Adipocyte (in vitro differentiated cells): ENCODE data around the gene ARCN1.

ENCODE experiments used
- DNase-seq: peaks from one replicate; pipeline ENCODE4 v3.0.0-alpha.2; 2015; ENCODE audit warnings: low read depth
- H3K27me3 ChIP-seq: replicated peaks from 2 replicates; pipeline ENCODE4 v1.7.0; 2013; ENCODE audit warnings: mild to moderate bottlenecking, low read length, moderate library complexity; ENCODE audit not compliant: control insufficient read depth, insufficient read depth
- H3K36me3 ChIP-seq: 2 replicates; pipeline ENCODE4 v1.7.0; 2013; ENCODE audit warnings: low read length, mild to moderate bottlenecking, moderate library complexity; ENCODE audit not compliant: control insufficient read depth, insufficient read depth, severe bottlenecking
- H3K4me1 ChIP-seq: 2 replicates; pipeline ENCODE4 v1.7.0; 2013; ENCODE audit warnings: mild to moderate bottlenecking, low read length, moderate library complexity; ENCODE audit not compliant: control insufficient read depth, insufficient read depth
- H3K4me3 ChIP-seq: 2 replicates; pipeline ENCODE4 v1.7.0; 2013; ENCODE audit warnings: mild to moderate bottlenecking, low read length, moderate library complexity
- H3K9ac ChIP-seq: 2 replicates; pipeline ENCODE4 v1.7.0; 2013; ENCODE audit warnings: mild to moderate bottlenecking, low read length, moderate library complexity
- H3K9me3 ChIP-seq: 2 replicates; pipeline ENCODE4 v1.7.0; 2013; ENCODE audit warnings: mild to moderate bottlenecking, low read length, moderate library complexity; ENCODE audit not compliant: control insufficient read depth

The ARCN1 gene

DNA sequence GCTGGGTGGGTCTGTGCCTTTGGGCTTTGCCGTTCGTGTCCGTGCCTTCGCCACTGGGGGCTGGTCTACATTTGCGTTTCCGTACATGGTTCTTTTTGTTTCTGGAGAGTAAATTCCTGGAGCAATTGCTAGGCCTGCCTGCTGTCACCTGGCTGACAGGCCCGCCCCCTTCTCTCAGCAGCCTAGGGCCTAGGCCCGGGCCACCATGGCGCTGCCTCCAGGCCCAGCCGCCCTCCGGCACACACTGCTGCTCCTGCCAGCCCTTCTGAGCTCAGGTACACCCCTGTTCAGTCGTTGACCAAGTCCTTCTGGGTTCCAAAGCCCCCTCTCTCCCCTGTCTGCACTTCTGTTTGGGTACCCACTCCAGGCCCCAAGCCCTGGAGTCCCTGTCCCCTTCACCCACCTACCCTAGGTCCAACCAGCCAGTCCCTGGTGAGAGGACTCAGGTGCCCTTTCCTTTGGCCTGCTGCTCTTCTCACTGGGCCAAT, 40.6 kb upstream of the ARCN1 start:
- no peak for DNase-seq

DNA sequence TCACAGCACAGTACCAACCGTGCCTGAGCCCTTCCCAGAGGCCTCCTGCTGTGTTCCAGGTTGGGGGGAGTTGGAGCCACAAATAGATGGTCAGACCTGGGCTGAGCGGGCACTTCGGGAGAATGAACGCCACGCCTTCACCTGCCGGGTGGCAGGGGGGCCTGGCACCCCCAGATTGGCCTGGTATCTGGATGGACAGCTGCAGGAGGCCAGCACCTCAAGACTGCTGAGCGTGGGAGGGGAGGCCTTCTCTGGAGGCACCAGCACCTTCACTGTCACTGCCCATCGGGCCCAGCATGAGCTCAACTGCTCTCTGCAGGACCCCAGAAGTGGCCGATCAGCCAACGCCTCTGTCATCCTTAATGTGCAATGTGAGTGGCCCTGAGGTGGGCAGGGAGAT, 40.1 kb upstream of the ARCN1 start:
- Histone ChIP-seq H3K27me3 (no peaks in the 10 kb centered on the region), H3K9me3 (no peaks in the 10 kb centered on the region), H3K36me3 (no peaks in the 10 kb centered on the region), H3K9ac (no peak overlapping the region), H3K4me1 (peaks cover 5% of the 10 kb centered on the region), H3K4me3 (no peak overlapping the region)
- DNase-seq: no peak

More for the DNA sequence above, 40.6 kb upstream of the ARCN1 start:
- no peaks in the 10 kb centered on the region for H3K27me3 ChIP-seq
- peaks cover 10% of the 10 kb centered on the region for H3K4me1 ChIP-seq
- H3K4me3 ChIP-seq: peak overlapping the region; percentile 79
- H3K9ac ChIP-seq: no peak overlapping the region
- H3K9me3 ChIP-seq: no peaks in the 10 kb centered on the region
- no peaks in the 10 kb centered on the region for H3K36me3 ChIP-seq

DNA sequence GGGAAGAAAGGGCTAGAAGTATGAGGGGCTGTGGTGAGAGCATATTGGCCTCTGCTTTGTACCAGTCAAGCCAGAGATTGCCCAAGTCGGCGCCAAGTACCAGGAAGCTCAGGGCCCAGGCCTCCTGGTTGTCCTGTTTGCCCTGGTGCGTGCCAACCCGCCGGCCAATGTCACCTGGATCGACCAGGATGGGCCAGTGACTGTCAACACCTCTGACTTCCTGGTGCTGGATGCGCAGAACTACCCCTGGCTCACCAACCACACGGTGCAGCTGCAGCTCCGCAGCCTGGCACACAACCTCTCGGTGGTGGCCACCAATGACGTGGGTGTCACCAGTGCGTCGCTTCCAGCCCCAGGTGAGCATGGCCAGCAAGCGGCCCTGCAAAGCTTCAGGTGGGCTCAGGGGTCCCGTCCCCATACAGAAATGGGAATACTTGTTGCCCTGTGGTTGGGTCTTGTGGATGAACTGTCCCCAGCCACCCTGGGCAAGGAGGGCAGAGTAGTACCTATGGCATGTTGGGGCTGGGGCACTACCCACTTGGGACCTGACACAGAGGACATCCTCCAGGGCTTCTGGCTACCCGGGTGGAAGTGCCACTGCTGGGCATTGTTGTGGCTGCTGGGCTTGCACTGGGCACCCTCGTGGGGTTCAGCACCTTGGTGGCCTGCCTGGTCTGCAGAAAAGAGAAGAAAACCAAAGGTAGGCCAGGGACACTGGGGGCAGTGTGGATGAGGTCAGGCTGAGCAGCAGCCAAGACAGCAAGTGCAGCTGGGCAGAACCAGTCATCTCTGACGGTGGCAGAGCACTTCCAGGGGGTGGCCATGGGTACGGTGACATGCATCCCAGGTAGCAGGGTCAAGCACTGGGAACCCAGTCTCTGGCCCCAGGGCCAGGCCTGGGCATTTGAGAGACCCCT, 39.1 kb upstream of the ARCN1 start:
- Histone ChIP-seq H3K4me3 (no peak overlapping the region), H3K27me3 (no peaks in the 10 kb centered on the region), H3K9me3 (no peaks in the 10 kb centered on the region), H3K4me1 (peaks cover 3% of the 10 kb centered on the region), H3K9ac (no peak overlapping the region), H3K36me3 (no peaks in the 10 kb centered on the region)
- no peak for DNase-seq

DNA sequence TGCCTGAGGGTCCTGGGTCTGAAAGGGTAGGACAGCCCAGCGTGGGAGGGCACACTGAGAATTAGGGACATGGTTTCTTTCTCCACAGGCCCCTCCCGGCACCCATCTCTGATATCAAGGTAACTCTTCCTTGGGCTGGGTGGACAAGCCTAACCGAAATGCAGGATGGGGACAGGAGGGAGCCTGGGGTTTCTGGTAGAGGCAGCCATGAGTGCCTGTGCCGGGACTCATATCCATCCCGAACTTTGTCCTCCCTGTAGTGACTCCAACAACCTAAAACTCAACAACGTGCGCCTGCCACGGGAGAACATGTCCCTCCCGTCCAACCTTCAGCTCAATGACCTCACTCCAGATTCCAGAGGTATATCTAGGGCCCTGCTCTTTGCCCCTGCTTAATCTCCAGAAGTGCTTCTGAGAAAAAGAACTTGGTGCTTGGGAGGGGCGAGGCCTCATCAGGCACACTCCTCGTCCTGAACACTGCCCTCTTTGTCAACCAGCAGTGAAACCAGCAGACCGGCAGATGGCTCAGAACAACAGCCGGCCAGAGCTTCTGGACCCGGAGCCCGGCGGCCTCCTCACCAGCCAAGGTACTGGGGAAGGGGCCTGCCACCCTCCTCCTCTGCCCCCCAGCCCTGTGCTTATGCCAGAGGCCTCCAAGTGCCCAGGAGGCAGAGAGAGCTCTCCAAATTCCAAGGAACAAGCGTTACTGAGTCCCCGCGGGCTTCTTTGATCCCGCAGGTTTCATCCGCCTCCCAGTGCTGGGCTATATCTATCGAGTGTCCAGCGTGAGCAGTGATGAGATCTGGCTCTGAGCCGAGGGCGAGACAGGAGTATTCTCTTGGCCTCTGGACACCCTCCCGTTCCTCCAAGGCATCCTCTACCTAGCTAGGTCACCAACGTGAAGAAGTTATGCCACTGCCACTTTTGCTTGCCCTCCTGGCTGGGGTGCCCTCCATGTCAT, 38.2 kb upstream of the ARCN1 start:
- Histone ChIP-seq H3K27me3 (no peaks in the 10 kb centered on the region), H3K9ac (no peak overlapping the region), H3K4me1 (peaks cover 3% of the 10 kb centered on the region), H3K4me3 (no peak overlapping the region), H3K9me3 (no peaks in the 10 kb centered on the region), H3K36me3 (no peaks in the 10 kb centered on the region)
- no peak for DNase-seq

DNA sequence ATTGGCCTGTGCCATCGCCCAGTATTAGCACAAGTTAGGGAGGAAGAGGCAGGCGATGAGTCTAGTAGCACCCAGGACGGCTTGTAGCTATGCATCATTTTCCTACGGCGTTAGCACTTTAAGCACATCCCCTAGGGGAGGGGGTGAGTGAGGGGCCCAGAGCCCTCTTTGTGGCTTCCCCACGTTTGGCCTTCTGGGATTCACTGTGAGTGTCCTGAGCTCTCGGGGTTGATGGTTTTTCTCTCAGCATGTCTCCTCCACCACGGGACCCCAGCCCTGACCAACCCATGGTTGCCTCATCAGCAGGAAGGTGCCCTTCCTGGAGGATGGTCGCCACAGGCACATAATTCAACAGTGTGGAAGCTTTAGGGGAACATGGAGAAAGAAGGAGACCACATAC, 36.9 kb upstream of the ARCN1 start:
- Histone ChIP-seq H3K27me3 (no peaks in the 10 kb centered on the region), H3K9ac (no peak overlapping the region), H3K9me3 (no peaks in the 10 kb centered on the region), H3K36me3 (no peaks in the 10 kb centered on the region), H3K4me1 (peaks cover under 1% of the 10 kb centered on the region), H3K4me3 (no peak overlapping the region)
- DNase-seq: no peak

DNA sequence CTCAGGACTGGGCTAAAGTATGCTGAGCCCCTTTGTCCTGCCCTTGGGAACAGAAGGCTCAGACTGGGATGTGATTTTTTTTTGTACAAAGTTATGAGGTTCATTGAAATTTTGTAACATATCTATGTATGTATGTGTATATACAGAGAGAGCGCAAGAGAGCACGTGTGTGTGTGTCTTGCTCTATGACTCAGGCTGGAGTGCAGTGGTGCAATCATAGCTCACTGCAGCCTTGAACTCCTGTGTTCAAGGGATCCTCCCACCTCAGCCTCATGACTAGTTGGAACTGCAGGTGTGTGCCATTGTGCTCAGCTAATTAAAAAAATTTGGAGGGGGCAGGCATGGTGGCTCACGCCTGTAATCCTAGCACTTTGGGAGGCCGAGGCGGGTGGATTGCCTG, 35.5 kb upstream of the ARCN1 start:
- Histone ChIP-seq H3K9me3 (no peaks in the 10 kb centered on the region), H3K27me3 (no peaks in the 10 kb centered on the region)
- no peak for DNase-seq

DNA sequence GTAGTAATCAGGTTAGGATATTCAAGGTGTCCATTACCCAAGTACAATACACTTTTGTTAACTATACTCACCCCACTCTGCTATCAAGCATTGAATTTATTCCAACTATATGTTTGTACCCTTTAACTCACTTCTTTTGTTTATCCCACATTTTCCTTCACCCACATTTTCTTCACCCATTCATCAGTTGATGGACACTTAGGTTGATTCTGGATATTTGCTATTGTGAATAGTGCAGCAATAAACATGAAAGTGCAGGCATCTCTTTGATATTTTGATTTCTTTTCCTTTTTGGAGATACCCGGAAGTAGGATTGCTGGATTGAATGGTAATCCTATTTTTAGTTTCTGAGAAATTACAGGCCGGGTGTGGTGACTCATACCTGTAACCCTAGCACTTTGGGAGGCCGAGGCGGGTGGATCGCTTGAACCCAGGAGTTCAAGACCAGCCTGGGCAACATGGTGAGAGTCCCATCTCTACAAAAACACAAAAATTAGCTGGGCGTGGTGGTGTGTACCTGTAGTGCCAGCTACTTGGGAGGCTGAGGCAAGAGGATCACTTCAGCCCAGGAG, 34.7 kb upstream of the ARCN1 start:
- no peaks in the 10 kb centered on the region for H3K27me3 ChIP-seq
- H3K9ac ChIP-seq: no peak overlapping the region
- no peak overlapping the region for H3K4me3 ChIP-seq
- no peaks in the 10 kb centered on the region for H3K36me3 ChIP-seq
- H3K4me1 ChIP-seq: no peaks in the 10 kb centered on the region
- no peaks in the 10 kb centered on the region for H3K9me3 ChIP-seq
- DNase-seq: no peak

More for the DNA sequence above, 35.5 kb upstream of the ARCN1 start:
- no peak overlapping the region for H3K4me3 ChIP-seq
- no peak overlapping the region for H3K9ac ChIP-seq
- no peaks in the 10 kb centered on the region for H3K4me1 ChIP-seq
- H3K36me3 ChIP-seq: no peaks in the 10 kb centered on the region

DNA sequence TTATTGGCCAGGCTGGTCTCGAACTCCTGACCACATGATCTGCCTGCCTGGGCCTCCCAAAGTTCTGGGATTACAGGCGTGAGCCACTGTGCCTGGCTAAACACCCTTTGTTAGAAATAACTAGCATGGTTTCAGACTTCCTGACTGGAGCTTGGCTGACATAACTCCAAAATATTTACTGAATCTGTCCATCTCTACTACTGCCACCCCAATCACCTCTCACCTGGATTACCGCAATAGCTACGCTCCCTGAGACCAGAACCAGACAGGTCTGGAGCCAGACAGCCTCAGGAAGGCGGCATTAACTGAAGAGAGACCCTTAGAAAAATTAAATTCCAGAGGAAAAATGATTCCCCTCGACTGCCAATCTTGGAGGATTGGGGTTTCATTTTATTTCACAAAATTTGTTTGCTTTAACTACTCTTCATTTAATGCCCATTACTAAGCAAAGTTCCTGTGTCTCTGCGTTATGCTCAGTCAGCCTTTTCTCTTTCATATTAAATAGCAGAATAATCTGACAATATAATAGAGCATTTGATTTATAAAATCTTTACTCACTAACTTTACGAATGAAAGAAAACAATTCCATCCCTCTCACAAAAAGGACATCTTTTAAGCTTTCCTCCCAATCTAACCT, 28.1 kb upstream of the ARCN1 start:
- Histone ChIP-seq H3K36me3 (peaks cover 20% of the 10 kb centered on the region), H3K9me3 (no peaks in the 10 kb centered on the region), H3K9ac (no peak overlapping the region), H3K27me3 (no peaks in the 10 kb centered on the region), H3K4me1 (no peaks in the 10 kb centered on the region), H3K4me3 (no peak overlapping the region)
- DNase-seq: no peak

DNA sequence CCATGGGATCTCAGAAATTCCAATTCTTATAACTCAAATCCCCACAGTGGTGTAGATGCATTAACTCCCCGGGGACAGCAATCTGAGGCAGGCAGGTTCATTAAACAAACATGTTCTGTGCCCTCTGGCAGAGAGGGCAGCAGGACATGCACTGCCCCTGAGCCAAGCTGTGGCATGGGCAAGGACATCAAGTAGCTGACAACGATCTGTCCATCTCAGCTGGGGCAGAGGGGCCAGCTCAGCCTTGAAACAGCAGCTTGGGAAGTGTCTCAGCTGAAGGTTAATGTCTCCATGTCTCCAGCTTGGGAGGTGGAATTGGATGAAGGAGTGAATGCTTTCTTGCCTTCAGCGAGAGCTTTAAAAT, 27.6 kb upstream of the ARCN1 start:
- no peak overlapping the region for H3K9ac ChIP-seq
- DNase-seq: no peak
- H3K9me3 ChIP-seq: no peaks in the 10 kb centered on the region
- no peaks in the 10 kb centered on the region for H3K4me1 ChIP-seq
- H3K4me3 ChIP-seq: no peak overlapping the region
- peaks cover 20% of the 10 kb centered on the region for H3K36me3 ChIP-seq
- no peaks in the 10 kb centered on the region for H3K27me3 ChIP-seq

DNA sequence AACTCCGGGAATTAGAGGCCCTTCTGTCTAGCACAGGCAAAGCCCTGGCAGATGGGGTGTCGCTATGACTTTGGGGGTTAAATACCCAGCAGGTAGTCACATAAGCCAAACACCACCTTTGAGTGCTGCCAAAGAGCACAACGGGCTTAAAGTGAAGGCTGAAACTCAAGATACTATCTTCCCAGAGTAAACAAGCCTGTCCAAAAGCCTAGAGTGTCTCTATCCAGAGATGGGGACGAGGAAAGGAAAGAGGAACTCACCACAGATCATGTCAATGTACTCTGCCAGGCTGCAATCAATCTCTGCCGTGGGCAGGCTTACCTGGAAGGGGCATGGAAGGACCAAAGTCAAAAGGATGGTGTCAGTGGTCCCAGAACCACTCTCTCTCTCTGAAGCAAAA, 26.7 kb upstream of the ARCN1 start:
- H3K9ac ChIP-seq: no peak overlapping the region
- H3K4me3 ChIP-seq: no peak overlapping the region
- no peak for DNase-seq
- H3K4me1 ChIP-seq: no peaks in the 10 kb centered on the region
- no peaks in the 10 kb centered on the region for H3K27me3 ChIP-seq
- H3K36me3 ChIP-seq: peaks cover 20% of the 10 kb centered on the region
- H3K9me3 ChIP-seq: no peaks in the 10 kb centered on the region
